H1 (cell line): Measurements from ENCODE around the gene NR4A2. TPM values are rescaled to one million over a fixed set of nuclear protein-coding genes. Genes with fewer than 3 reads are reported as not detected.

ENCODE experiments used
- CBX5 ChIP-seq: fragments of 300-800, 300-1000 bp; sonication (generic); IDR thresholded peaks from 2 replicates; pipeline ENCODE4 v1.7.1; 2016; ENCODE audit warnings: antibody characterized with exemption, low read length, low read depth
- EZH2 ChIP-seq: fragments of 200-600 bp; sonication (generic); IDR thresholded peaks from 2 replicates; pipeline ENCODE4 v1.7.1; 2012; ENCODE audit warnings: low read depth, mild to moderate bottlenecking, moderate library complexity, low read length, inconsistent platforms; ENCODE audit not compliant: severe bottlenecking
- NANOG ChIP-seq: IDR thresholded peaks from 2 replicates; pipeline ENCODE4 v1.6.1; 2011; ENCODE audit warnings: low read length, low read depth, mild to moderate bottlenecking, inconsistent platforms; ENCODE audit not compliant: insufficient read depth, poor library complexity, severe bottlenecking
- RNF2 ChIP-seq: fragments of 200-900, 300-1000 bp; sonication (generic); IDR thresholded peaks from 2 replicates; pipeline ENCODE4 v1.7.1; 2016; ENCODE audit warnings: borderline replicate concordance, low read depth, mild to moderate bottlenecking, antibody characterized with exemption, low read length; ENCODE audit not compliant: poor library complexity, severe bottlenecking; ENCODE audit errors: missing control alignments
- TCF12 ChIP-seq: IDR thresholded peaks from 2 replicates; pipeline ENCODE4 v1.6.1; 2011; ENCODE audit warnings: low read depth, mild to moderate bottlenecking, low read length
- polyA plus RNA-seq, 7 experiments: library from polyadenylated mRNA; depleted of rRNA in 3 of 7; stranded (reverse) in 5 of 7; unstranded in 2 of 7; fragments of >200 nt in 5 of 7; fragments of 200-250 nt in 2 of 7; gene quantifications; 1 replicate in 5 of 7; 2 replicates in 1 of 7; 4 replicates in 1 of 7; pipeline versions ENCODE4 v1.2.1 to v1.2.3, GENCODE V29; 2011 to 2013; ENCODE audit warnings: missing spikeins in 2 of 7, mixed read lengths in 2 of 7
- total RNA-seq: library from RNA; stranded (reverse); fragmentation: NEBNext Ultra II Directional; extraction: Animal tissue kit (Norgen Biotek cat#: 25700); gene quantifications from 2 replicates; pipeline ENCODE4 v1.2.1, GENCODE V29; 2021

The NR4A2 gene
- total and polyA plus RNA-seq, 2 of the 8 experiments (the other 6 are each of a cell fraction or from before 2014, with no cell fraction given): 0.15 to 1.7 TPM

DNA sequence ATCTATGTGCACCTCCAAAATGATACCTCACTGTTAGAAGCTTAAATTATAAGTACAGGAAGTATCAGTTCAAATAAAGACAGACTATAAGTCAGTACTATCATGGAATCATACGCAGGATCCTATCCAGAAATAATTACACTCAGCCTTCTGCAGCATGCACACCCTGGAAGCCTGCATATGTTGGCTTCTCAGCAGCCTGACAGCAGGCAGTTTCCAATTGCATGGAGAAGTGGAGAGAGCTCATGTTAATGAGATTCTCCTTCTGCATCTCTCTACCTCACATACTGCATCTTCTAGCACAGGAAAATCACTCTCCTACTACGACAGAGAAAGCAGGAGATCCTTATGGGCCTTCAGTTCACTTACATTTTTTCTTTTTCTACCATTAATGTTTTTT lies 20.5 kb downstream of the NR4A2 start (continued):
- TF ChIP-seq EZH2: no peak
- TF ChIP-seq TCF12: no peak
- no peak for TF ChIP-seq CBX5
- TF ChIP-seq RNF2: no peak
- no peak for TF ChIP-seq NANOG
